Cardiac fibroblast (primary cell): Measurements from ENCODE around the gene ABCG1.

ENCODE experiments used
- DNase-seq, 2 donors: peaks; one replicate each; pipeline versions ENCODE4 v3.0.0 to v3.0.0-alpha.2; 2010; ENCODE audit warnings: low read depth in 2 of 2
- H3K4me3 ChIP-seq, 2 donors: replicated peaks in 1 of 2; 1 replicate in 1 of 2; 2 replicates in 1 of 2; pipeline ENCODE4 v1.5.1; 2011; ENCODE audit warnings: low read depth in 2 of 2, low read length in 2 of 2, mild to moderate bottlenecking in 2 of 2, moderate library complexity in 1 of 2
- CTCF ChIP-seq: IDR thresholded peaks from one replicate; pipeline ENCODE4 v1.5.1; 2011; ENCODE audit warnings: low read depth, mild to moderate bottlenecking, low read length, inconsistent platforms

ABCG1 gene

DNA sequence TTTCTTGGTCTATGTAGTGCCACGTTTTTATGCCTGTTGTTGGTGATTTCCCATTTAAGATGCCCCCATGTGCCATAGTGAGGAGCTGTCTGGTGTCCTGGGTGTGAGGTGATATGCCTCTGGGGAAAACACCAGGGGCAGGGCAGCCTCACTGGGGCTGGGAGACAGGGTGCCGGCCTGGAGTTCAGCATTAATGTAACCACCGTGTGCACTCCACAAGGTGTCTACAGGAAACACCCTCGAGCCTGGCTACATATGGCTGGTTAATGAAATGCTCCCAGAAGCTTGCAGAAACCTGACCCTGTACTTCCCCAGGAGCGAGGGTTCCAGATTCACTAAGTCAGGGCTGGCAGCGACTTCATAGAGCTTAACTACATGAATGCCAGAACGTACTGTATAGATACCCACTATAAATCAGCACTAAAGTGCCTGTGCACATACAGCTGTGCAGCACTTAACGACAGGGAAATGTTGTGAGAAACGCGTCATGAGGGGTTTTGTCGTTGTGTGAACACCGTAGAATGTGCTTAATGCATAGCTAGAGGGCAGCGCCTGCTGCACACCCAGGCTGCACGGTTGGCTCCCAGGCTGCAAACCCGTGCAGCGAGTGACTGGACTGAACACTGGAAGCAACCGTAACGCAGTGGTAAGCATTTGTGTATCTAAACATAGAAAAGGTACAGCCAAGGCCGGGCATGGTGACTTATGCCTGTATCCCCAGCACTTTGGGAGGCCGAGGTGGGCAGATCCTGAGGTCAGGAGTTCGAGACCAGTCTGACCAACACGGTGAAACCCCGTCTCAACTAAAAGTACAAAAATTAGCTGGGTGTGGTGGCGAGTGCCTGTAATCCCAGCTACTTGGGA is 121.5 kb downstream of the ABCG1 start:
- DNase-seq = no peak
- TF ChIP-seq CTCF = no peak
- H3K4me3 ChIP-seq = no peak overlapping the region

GRCh38 chr21:42341776-42342542 is 123.0 kb downstream of the ABCG1 start:
- no peak overlapping the region for H3K4me3 ChIP-seq
- TF ChIP-seq CTCF = no peak
- no peak for DNase-seq

DNA sequence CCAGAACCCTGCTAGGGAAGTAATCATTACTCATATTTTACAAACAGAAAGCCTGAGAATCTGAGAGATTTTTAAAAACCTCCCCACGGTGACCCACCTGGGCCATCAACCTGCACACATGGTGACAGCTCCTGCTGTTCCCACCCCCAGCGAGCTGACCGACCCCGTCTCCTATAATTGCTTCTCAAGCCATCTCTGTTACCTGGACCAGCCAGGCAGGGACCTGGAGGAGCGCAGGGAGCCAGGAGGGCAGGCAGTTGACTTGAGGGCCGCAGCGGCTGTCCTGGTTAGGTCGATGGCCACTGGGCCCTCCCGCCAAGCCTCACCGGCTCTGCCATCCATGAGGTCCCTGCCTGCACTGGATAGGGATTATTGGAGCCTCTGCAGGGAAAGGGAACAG is 124.2 kb downstream of the ABCG1 start:
- no peak for DNase-seq
- H3K4me3 ChIP-seq = no peak overlapping the region
- TF ChIP-seq CTCF = no peak

DNA sequence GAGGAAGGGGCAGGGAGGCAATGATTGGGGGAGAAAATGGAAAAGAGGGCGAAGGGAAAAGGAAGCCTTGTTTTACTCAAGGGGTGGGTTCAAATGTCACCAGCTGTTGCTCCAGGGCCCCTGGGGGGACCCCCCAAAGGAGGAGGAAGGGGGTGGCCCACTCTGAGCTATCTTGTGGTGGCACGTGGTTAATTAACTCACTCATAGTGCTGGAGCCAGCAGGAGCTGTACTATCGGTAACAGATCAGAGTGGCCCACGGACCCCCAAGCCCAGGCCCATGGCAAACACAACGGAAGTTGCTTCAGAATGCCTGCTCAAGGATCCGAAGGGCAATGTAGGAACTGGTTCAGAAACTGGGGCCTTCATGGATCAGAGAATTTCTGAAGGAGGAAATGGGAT is 124.6 kb downstream of the ABCG1 start:
- H3K4me3 ChIP-seq = no peak overlapping the region
- DNase-seq = no peak
- no peak for TF ChIP-seq CTCF

GRCh38 chr21:42343963-42344510 is 125.1 kb downstream of the ABCG1 start:
- no peak for TF ChIP-seq CTCF
- no peak overlapping the region for H3K4me3 ChIP-seq
- no peak for DNase-seq

DNA sequence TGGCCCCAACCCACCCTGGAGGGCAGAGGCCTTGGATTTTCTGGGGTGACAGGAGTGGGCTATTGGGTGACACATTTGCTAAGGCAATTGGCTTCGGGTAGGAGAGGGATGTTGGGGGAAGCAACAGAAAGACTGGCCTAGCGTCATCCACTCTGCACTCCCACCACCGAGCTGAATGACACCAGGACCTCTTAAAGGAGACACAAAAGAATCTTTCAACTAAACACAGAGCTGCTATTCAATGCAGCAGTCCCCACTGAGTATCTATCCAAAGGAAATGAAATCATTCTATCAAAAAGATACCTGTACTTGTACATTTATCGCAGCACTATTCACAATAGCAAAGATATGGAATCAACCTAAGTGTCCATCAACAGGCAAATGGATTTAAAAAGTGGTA is 125.7 kb downstream of the ABCG1 start:
- no peak for TF ChIP-seq CTCF
- no peak for DNase-seq
- H3K4me3 ChIP-seq = no peak overlapping the region
